OCI-LY7 (cell line): ENCODE results near the gene RIMKLB.
"Not testable (repeated sequence)": the region's sequence is repeated elsewhere in the genome, so short reads cannot be mapped to it uniquely, and the experiment has no call there.

Experiments used
- EZH2phosphoT487 ChIP-seq: fragments of 200-600 bp; sonication (generic); IDR thresholded peaks from 2 replicates; pipeline ENCODE4 v1.6.1; 2018; ENCODE audit warnings: low read depth, borderline replicate concordance, mild to moderate bottlenecking, mixed run types, antibody characterized with exemption, low read length, moderate library complexity, mixed read lengths
- TF ChIP-seq, protein P1 (sequence below): fragments of 200-600 bp; sonication (generic); conservative IDR thresholded peaks from 2 replicates; pipeline ENCODE4 v1.5.1; 2014; ENCODE audit warnings: mild to moderate bottlenecking, antibody characterized with exemption, low read length, moderate library complexity, mixed read lengths

DNA sequence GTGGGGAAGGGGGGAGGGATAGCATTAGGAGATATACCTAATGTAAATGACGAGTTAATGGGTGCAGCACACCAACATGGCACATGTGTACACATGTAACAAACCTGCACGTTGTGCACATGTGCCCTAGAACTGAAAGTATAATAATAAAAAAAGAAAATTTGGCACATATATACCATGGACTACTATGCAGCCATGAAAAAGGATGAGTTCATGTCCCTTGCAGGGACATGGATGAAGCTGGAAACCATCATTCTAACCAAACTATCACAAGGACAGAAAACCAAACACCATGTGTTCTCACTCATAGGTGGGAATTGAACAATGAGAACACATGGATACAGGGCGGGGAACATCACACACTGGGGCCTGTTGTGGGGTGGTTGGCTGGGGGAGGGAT lies 103.4 kb downstream of the RIMKLB start:
- TF ChIP-seq, protein P1, sequence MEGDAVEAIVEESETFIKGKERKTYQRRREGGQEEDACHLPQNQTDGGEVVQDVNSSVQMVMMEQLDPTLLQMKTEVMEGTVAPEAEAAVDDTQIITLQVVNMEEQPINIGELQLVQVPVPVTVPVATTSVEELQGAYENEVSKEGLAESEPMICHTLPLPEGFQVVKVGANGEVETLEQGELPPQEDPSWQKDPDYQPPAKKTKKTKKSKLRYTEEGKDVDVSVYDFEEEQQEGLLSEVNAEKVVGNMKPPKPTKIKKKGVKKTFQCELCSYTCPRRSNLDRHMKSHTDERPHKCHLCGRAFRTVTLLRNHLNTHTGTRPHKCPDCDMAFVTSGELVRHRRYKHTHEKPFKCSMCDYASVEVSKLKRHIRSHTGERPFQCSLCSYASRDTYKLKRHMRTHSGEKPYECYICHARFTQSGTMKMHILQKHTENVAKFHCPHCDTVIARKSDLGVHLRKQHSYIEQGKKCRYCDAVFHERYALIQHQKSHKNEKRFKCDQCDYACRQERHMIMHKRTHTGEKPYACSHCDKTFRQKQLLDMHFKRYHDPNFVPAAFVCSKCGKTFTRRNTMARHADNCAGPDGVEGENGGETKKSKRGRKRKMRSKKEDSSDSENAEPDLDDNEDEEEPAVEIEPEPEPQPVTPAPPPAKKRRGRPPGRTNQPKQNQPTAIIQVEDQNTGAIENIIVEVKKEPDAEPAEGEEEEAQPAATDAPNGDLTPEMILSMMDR, result not testable (repeated sequence)
- not testable (repeated sequence) for TF ChIP-seq EZH2phosphoT487
